ENCODE data around the gene OR13G1. TPM values are rescaled to one million over a fixed set of nuclear protein-coding genes. Genes with fewer than 3 reads are reported as not detected.
"Not testable (repeated sequence)": the region's sequence is repeated elsewhere in the genome, so short reads cannot be mapped to it uniquely, and the experiment has no call there.

OR13G1 gene
- total RNA-seq, 1 donor from 2014 or later: not detected

GRCh38 chr1:247713753-247714152 is 34.2 kb upstream of the OR13G1 start:
- H3K36me3 Mint-ChIP-seq: no peaks in the 10 kb centered on the region
- Histone ChIP-seq H3F3A (ENCODE audit: low read depth) (no peaks in the 10 kb centered on the region), H3K9ac (no peak overlapping the region), H3K4me3 (no peak overlapping the region), H2AFZ (replicated peaks) (no peak overlapping the region), H3K9me3 (ENCODE audit: low read depth) (peaks cover 2% of the 10 kb centered on the region), H3K36me3 (no peaks in the 10 kb centered on the region), H3K4me2 (no peak overlapping the region), H4K20me1 (ENCODE audit: low read depth) (no peaks in the 10 kb centered on the region), H3K27ac (no peak overlapping the region), H3K27me3 (no peaks in the 10 kb centered on the region), H3K4me1 (no peaks in the 10 kb centered on the region), H3K79me2 (ENCODE audit: low read depth) (no peaks in the 10 kb centered on the region)
- no peak overlapping the region for H3K27ac Mint-ChIP-seq
- peaks cover 2% of the 10 kb centered on the region for H3K27me3 Mint-ChIP-seq (ENCODE audit: insufficient read depth, low read depth)
- H3K4me3 Mint-ChIP-seq: no peak overlapping the region
- TF ChIP-seq EZH2 (IDR thresholded peaks at IDR 0.05) (no peak), CTCF (IDR thresholded peaks at IDR 0.05) (no peak), EZH2phosphoT487 (IDR thresholded peaks at IDR 0.05) (no peak)
- H3K9me3 Mint-ChIP-seq: peaks cover 3% of the 10 kb centered on the region
- no peak for DNase-seq (ENCODE audit: low spot score)
- H3K4me1 Mint-ChIP-seq: no peaks in the 10 kb centered on the region

- H3K9me3 ChIP-seq (ENCODE audit: low read depth); H3K79me2 ChIP-seq (ENCODE audit: low read depth); H3K27me3 ChIP-seq; H3K4me3 ChIP-seq; H3K9ac ChIP-seq; H4K20me1 ChIP-seq (ENCODE audit: low read depth); H3K36me3 Mint-ChIP-seq; H3K27me3 Mint-ChIP-seq (ENCODE audit: insufficient read depth, low read depth); H3K27ac Mint-ChIP-seq; H2AFZ ChIP-seq (replicated peaks); DNase-seq (ENCODE audit: low spot score); H3K4me1 Mint-ChIP-seq; H3K36me3 ChIP-seq; H3F3A ChIP-seq (ENCODE audit: low read depth); H3K4me3 Mint-ChIP-seq; H3K4me2 ChIP-seq; H3K27ac ChIP-seq; H3K4me1 ChIP-seq; H3K9me3 Mint-ChIP-seq: not testable (repeated sequence)
These were observed 31.1 kb upstream of the OR13G1 start for GRCh38 chr1:247710681-247711080.

- Mint-ChIP-seq H3K4me1 (no peaks in the 10 kb centered on the region), H3K9me3 (no peaks in the 10 kb centered on the region), H3K36me3 (no peaks in the 10 kb centered on the region), H3K27me3 (ENCODE audit: insufficient read depth, low read depth) (peaks cover 6% of the 10 kb centered on the region), H3K4me3 (no peak overlapping the region), H3K27ac (no peak overlapping the region)
- H3K27ac ChIP-seq: no peak overlapping the region
- DNase-seq (ENCODE audit: low spot score): no peak
- no peak overlapping the region for H3K4me3 ChIP-seq
- no peaks in the 10 kb centered on the region for H3K4me1 ChIP-seq
- H3F3A ChIP-seq (ENCODE audit: low read depth): peaks cover 2% of the 10 kb centered on the region
- no peak for TF ChIP-seq EZH2 (IDR thresholded peaks at IDR 0.05)
- no peak for TF ChIP-seq CTCF (IDR thresholded peaks at IDR 0.05)
- TF ChIP-seq EZH2phosphoT487 (IDR thresholded peaks at IDR 0.05): no peak
- no peaks in the 10 kb centered on the region for H3K27me3 ChIP-seq
- no peaks in the 10 kb centered on the region for H4K20me1 ChIP-seq (ENCODE audit: low read depth)
- peaks cover 18% of the 10 kb centered on the region for H3K9me3 ChIP-seq (ENCODE audit: low read depth)
- no peak overlapping the region for H3K4me2 ChIP-seq
- no peaks in the 10 kb centered on the region for H3K36me3 ChIP-seq
- H3K9ac ChIP-seq: no peak overlapping the region
- no peaks in the 10 kb centered on the region for H3K79me2 ChIP-seq (ENCODE audit: low read depth)
- no peak overlapping the region for H2AFZ ChIP-seq (replicated peaks)
These were observed 21.8 kb upstream of the OR13G1 start for GRCh38 chr1:247701338-247701737.

- Mint-ChIP-seq H3K4me1 (no peaks in the 10 kb centered on the region), H3K36me3 (no peaks in the 10 kb centered on the region), H3K27me3 (ENCODE audit: insufficient read depth, low read depth) (no peaks in the 10 kb centered on the region), H3K4me3 (no peak overlapping the region), H3K27ac (no peak overlapping the region), H3K9me3 (no peaks in the 10 kb centered on the region)
- H3K9me3 ChIP-seq (ENCODE audit: low read depth): peaks cover 6% of the 10 kb centered on the region
- H3K27me3 ChIP-seq: no peaks in the 10 kb centered on the region
- no peak overlapping the region for H3K27ac ChIP-seq
- H2AFZ ChIP-seq (replicated peaks): no peak overlapping the region
- peak; percentile 88 for TF ChIP-seq CTCF (IDR thresholded peaks at IDR 0.05)
- no peak for TF ChIP-seq EZH2 (IDR thresholded peaks at IDR 0.05)
- H3K4me2 ChIP-seq: no peak overlapping the region
- DNase-seq (ENCODE audit: low spot score): peak; percentile 86
- no peaks in the 10 kb centered on the region for H3K4me1 ChIP-seq
- no peaks in the 10 kb centered on the region for H3K36me3 ChIP-seq
- no peak overlapping the region for H3K9ac ChIP-seq
- no peak overlapping the region for H3K4me3 ChIP-seq
- H3K79me2 ChIP-seq (ENCODE audit: low read depth): no peaks in the 10 kb centered on the region
- no peaks in the 10 kb centered on the region for H4K20me1 ChIP-seq (ENCODE audit: low read depth)
- no peaks in the 10 kb centered on the region for H3F3A ChIP-seq (ENCODE audit: low read depth)
These were observed 1.9 kb upstream of the OR13G1 start for GRCh38 chr1:247681288-247681897.
